Measurements from ENCODE around the gene ADAMTS9. TPM values are rescaled to one million over a fixed set of nuclear protein-coding genes. Genes with fewer than 3 reads are reported as not detected.
"Not testable (repeated sequence)": the region's sequence is repeated elsewhere in the genome, so short reads cannot be mapped to it uniquely, and the experiment has no call there.

ADAMTS9 gene
- total and polyA plus RNA-seq, 2 donors (not counting 1 experiment from before 2014, with no cell fraction given) = not detected

GRCh38 chr3:64546856-64547255, 140.9 kb downstream of the ADAMTS9 start:
- Histone ChIP-seq H3K79me2 (ENCODE audit: control insufficient read depth, insufficient read depth, low read length) (no peaks in the 10 kb centered on the region), H3K4me3 (ENCODE audit: control extremely low read depth in 1 of 5, extremely low read depth in 1 of 5, insufficient read depth in 1 of 5, low read depth in 2 of 5, low read length in 4 of 5) (no peak overlapping the region), H3K9ac (ENCODE audit: low read length) (no peak overlapping the region), H3K27me3 (replicated peaks in 1 of 4; ENCODE audit: control extremely low read depth in 1 of 4, control insufficient read depth in 3 of 4, insufficient read depth in 4 of 4, low read length in 3 of 4) (no peaks in the 10 kb centered on the region), H4K20me1 (ENCODE audit: control insufficient read depth, insufficient read depth, low read length, poor library complexity, severe bottlenecking) (no peaks in the 10 kb centered on the region), H3K4me2 (replicated peaks; ENCODE audit: low read depth, low read length, poor library complexity, severe bottlenecking) (no peak overlapping the region), H3K36me3 (replicated peaks in 1 of 2; ENCODE audit: control extremely low read depth in 1 of 2, control insufficient read depth in 1 of 2, extremely low read depth in 1 of 2, insufficient read depth in 2 of 2, low read length in 1 of 2) (no peaks in the 10 kb centered on the region), H3K4me1 (ENCODE audit: control insufficient read depth in 2 of 2, insufficient read depth in 2 of 2, low read length in 2 of 2) (no peaks in the 10 kb centered on the region), H3K9me3 (ENCODE audit: control extremely low read depth in 1 of 3, control insufficient read depth in 2 of 3, insufficient read depth in 1 of 3, low read length in 2 of 3) (peaks cover 0 to 6% (median 0%) of the 10 kb centered on the region in 3 donors), H3K27ac (ENCODE audit: low read length in 2 of 2) (no peak overlapping the region), H2AFZ (ENCODE audit: insufficient read depth, low read depth, low read length, poor library complexity, severe bottlenecking) (no peak overlapping the region)
- 87% methylated on average over 7 of the region's 8 CpGs for WGBS (ENCODE audit: insufficient coverage)
- H3K27ac Mint-ChIP-seq = no peak overlapping the region
- no peaks in the 10 kb centered on the region for H3K27me3 Mint-ChIP-seq
- CTCF ChIA-PET = no interaction called here
- no peaks in the 10 kb centered on the region for H3K9me3 Mint-ChIP-seq (ENCODE audit: insufficient read depth)
- H3K4me3 Mint-ChIP-seq = no peak overlapping the region
- POLR2A ChIA-PET = no interaction called here
- no peaks in the 10 kb centered on the region for H3K4me1 Mint-ChIP-seq
- no peak for DNase-seq
- TF ChIP-seq EZH2 (IDR thresholded peaks at IDR 0.05; ENCODE audit: borderline replicate concordance, insufficient read depth, low read depth, low read length, poor library complexity, severe bottlenecking) (no peak), CTCF (IDR thresholded peaks at IDR 0.05) (no peak)
- no peak for ATAC-seq (ENCODE audit: low read depth)
- intact Hi-C loops (cut with micrococcal nuclease) = no loop called here

- H3K27ac Mint-ChIP-seq; H3K79me2 ChIP-seq (ENCODE audit: control insufficient read depth, insufficient read depth, low read length); H3K4me3 ChIP-seq (ENCODE audit: control extremely low read depth in 1 of 5, extremely low read depth in 1 of 5, insufficient read depth in 1 of 5, low read depth in 2 of 5, low read length in 4 of 5); H3K4me2 ChIP-seq (replicated peaks; ENCODE audit: low read depth, low read length, poor library complexity, severe bottlenecking); intact Hi-C loops (cut with micrococcal nuclease); H3K27me3 ChIP-seq (replicated peaks in 1 of 4; ENCODE audit: control extremely low read depth in 1 of 4, control insufficient read depth in 3 of 4, insufficient read depth in 4 of 4, low read length in 3 of 4); H3K27ac ChIP-seq (ENCODE audit: low read length in 2 of 2); H3K4me3 Mint-ChIP-seq; H3K9ac ChIP-seq (ENCODE audit: low read length); H3K36me3 ChIP-seq (replicated peaks in 1 of 2; ENCODE audit: control extremely low read depth in 1 of 2, control insufficient read depth in 1 of 2, extremely low read depth in 1 of 2, insufficient read depth in 2 of 2, low read length in 1 of 2); CTCF ChIA-PET; H2AFZ ChIP-seq (ENCODE audit: insufficient read depth, low read depth, low read length, poor library complexity, severe bottlenecking); H3K9me3 Mint-ChIP-seq (ENCODE audit: insufficient read depth); POLR2A ChIA-PET; H4K20me1 ChIP-seq (ENCODE audit: control insufficient read depth, insufficient read depth, low read length, poor library complexity, severe bottlenecking); DNase-seq; H3K4me1 Mint-ChIP-seq; H3K4me1 ChIP-seq (ENCODE audit: control insufficient read depth in 2 of 2, insufficient read depth in 2 of 2, low read length in 2 of 2); H3K27me3 Mint-ChIP-seq; ATAC-seq (ENCODE audit: low read depth); H3K9me3 ChIP-seq (ENCODE audit: control extremely low read depth in 1 of 3, control insufficient read depth in 2 of 3, insufficient read depth in 1 of 3, low read length in 2 of 3): not testable (repeated sequence)
- WGBS (ENCODE audit: insufficient coverage) = no CpG with 5 or more reads among the region's 3 CpGs
These were observed 142.6 kb downstream of the ADAMTS9 start for GRCh38 chr3:64545239-64545638.

Data from B cell (primary cell).